ENCODE data around the gene C1D.

DNA sequence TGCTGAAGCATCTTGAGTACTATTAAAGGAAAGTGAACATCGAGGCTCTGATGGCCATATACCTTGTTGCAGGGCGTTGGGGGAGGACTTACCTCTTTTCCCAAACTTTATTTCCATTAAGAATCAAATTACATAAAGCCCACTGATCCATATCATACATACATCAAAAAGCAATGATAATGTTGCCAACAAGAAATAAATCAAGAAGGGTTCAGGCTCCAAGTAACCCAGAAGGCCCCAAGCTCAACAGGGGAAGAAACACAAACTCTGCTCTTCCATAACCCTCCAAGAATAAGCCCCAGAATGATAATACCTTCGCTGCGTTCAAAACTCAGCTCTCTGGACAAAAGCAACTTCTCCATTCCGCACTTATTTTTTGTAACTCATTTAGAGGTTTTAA lies 32.3 kb downstream of the C1D start:
- TF ChIP-seq, protein P1, sequence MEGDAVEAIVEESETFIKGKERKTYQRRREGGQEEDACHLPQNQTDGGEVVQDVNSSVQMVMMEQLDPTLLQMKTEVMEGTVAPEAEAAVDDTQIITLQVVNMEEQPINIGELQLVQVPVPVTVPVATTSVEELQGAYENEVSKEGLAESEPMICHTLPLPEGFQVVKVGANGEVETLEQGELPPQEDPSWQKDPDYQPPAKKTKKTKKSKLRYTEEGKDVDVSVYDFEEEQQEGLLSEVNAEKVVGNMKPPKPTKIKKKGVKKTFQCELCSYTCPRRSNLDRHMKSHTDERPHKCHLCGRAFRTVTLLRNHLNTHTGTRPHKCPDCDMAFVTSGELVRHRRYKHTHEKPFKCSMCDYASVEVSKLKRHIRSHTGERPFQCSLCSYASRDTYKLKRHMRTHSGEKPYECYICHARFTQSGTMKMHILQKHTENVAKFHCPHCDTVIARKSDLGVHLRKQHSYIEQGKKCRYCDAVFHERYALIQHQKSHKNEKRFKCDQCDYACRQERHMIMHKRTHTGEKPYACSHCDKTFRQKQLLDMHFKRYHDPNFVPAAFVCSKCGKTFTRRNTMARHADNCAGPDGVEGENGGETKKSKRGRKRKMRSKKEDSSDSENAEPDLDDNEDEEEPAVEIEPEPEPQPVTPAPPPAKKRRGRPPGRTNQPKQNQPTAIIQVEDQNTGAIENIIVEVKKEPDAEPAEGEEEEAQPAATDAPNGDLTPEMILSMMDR (IDR thresholded peaks at IDR 0.05) = no peak
- TF ChIP-seq EZH2 (IDR thresholded peaks at IDR 0.05; ENCODE audit: borderline replicate concordance, insufficient read depth, low read depth, low read length, poor library complexity, severe bottlenecking) = no peak
